Ovary (tissue), 9 donors: Measurements from ENCODE around the gene DEFB119. TPM values are rescaled to one million over a fixed set of nuclear protein-coding genes. Genes with fewer than 3 reads are reported as not detected.

Source experiments
- DNase-seq, 5 donors: peaks; one replicate each; pipeline ENCODE4 v3.0.0-alpha.2; 2019 to 2020
- H3K27ac ChIP-seq, 2 donors: fragments of 200-600 bp; one replicate each; pipeline versions ENCODE4 v1.5.1 to v1.8.0; 2019 to 2022
- H3K27me3 ChIP-seq: fragments of 200-600 bp; one replicate; pipeline ENCODE4 v1.8.0; 2022
- H3K36me3 ChIP-seq: fragments of 200-600 bp; sonication (generic); one replicate; pipeline ENCODE4 v1.5.1; 2019
- H3K4me1 ChIP-seq: one replicate; pipeline ENCODE4 v1.8.1; 2013; ENCODE audit warnings: mild to moderate bottlenecking, moderate library complexity; ENCODE audit not compliant: insufficient read depth
- H3K4me3 ChIP-seq: fragments of 200-600 bp; sonication (generic); one replicate; pipeline ENCODE4 v1.5.1; 2017
- H3K9me3 ChIP-seq, 2 donors: fragments of 200-600 bp in 1 of 2; sonication (generic) in 1 of 2; one replicate each; pipeline versions ENCODE4 v1.5.1 to v1.8.1; 2013 to 2019; ENCODE audit warnings: mild to moderate bottlenecking in 1 of 2, moderate library complexity in 1 of 2
- EP300 ChIP-seq: sonication (generic); formaldehyde crosslinking; IDR thresholded peaks from one replicate; pipeline ENCODE4 v1.6.1; 2017; ENCODE audit warnings: antibody characterized with exemption
- POLR2A ChIP-seq: fragments of 450-650 bp; IDR thresholded peaks from one replicate; pipeline ENCODE4 v1.6.1; 2017; ENCODE audit warnings: antibody characterized with exemption, mild to moderate bottlenecking, moderate library complexity
- WGBS, 3 donors: extraction: QIAGEN DNeasy Blood & Tissue Kit in 1 of 3; methylation state at CpG; one replicate each; pipeline versions ENCODE4 v1.1.5 to v1.1.7; 2013 to 2017; 5-methylcytosine and 5-hydroxymethylcytosine counted together
- intact Hi-C, 4 donors: fragments of 100-400 bp; cut with DNase I; formaldehyde crosslinking; loops; one replicate each; pipeline versions ENCODE4 v1.11.0 to v1.15.1; 2022 to 2023
- polyA plus RNA-seq, 2 donors: library from polyadenylated mRNA; stranded (reverse); fragments of 200-250 nt in 1 of 2; fragments of 350-450 nt in 1 of 2; fragmentation: Illumina TruSeq in 1 of 2; extraction: RNeasy Lipid Tissue Mini Kit (QIAGEN cat#74804) in 1 of 2; gene quantifications; one replicate each; pipeline ENCODE4 v1.2.3, GENCODE V29; 2013 to 2014
- total RNA-seq, 7 donors: library from RNA; depleted of rRNA in 2 of 7; stranded (reverse); fragments of >200 nt in 2 of 7; fragmentation: NEBNext Ultra II Directional in 3 of 7; extraction: Animal tissue kit (Norgen Biotek cat#: 25700) in 3 of 7; gene quantifications; one replicate each; pipeline versions ENCODE4 v1.1.0 to v1.2.4, GENCODE V29; 2016 to 2023
- TF ChIP-seq, protein P1 (sequence below), 3 donors: fragments of 450-650 bp in 2 of 3; fragments of 200-600 bp in 1 of 3; IDR thresholded peaks; one replicate each; pipeline versions ENCODE4 v1.5.1 to v1.8.0; 2016 to 2022; ENCODE audit warnings: antibody characterized with exemption in 3 of 3, mild to moderate bottlenecking in 1 of 3
- donor health status: DM: no; HTN: no; CAD: no; lungs with moderate emphysema.
- donor health status: DM: no; HTN: no; CAD: no.
- donor health status: Bipolar disorder and iron deficiency.
- donor health status: DM: yes; HTN: yes; CAD: no.
- donor health status: DM: no; HTN: no; CAD: no.
- donor health status: DM: yes; HTN: yes; CAD: no.

DEFB119 gene
- total and polyA plus RNA-seq, 9 donors, result not detected

DNA sequence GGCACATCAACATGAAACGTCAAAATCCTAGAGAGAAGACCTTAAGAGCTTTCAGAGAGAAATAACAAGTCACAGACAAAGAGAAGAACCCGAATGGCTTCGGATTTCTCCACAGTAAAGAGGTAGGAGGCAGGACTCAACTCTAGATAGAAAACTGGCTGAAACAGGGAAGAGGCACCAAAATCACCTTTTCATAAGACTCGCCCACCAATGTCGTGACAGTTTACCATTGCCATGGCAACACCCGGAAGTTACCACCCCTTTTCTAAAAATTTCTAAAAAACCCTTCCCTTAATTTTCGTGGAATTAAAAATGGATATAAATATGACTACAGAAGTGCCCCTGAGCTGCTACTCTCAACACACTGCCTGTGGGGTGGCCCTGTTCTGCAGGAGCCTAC is 27.9 kb upstream of the DEFB119 start:
- Histone ChIP-seq H3K27me3 (no peaks in the 10 kb centered on the region), H3K36me3 (no peaks in the 10 kb centered on the region), H3K4me1 (no peaks in the 10 kb centered on the region), H3K27ac (no peak overlapping the region), H3K9me3 (no peaks in the 10 kb centered on the region), H3K4me3 (no peak overlapping the region)
- intact Hi-C loops, result no loop called here
- DNase-seq, result no peak
- TF ChIP-seq, protein P1, sequence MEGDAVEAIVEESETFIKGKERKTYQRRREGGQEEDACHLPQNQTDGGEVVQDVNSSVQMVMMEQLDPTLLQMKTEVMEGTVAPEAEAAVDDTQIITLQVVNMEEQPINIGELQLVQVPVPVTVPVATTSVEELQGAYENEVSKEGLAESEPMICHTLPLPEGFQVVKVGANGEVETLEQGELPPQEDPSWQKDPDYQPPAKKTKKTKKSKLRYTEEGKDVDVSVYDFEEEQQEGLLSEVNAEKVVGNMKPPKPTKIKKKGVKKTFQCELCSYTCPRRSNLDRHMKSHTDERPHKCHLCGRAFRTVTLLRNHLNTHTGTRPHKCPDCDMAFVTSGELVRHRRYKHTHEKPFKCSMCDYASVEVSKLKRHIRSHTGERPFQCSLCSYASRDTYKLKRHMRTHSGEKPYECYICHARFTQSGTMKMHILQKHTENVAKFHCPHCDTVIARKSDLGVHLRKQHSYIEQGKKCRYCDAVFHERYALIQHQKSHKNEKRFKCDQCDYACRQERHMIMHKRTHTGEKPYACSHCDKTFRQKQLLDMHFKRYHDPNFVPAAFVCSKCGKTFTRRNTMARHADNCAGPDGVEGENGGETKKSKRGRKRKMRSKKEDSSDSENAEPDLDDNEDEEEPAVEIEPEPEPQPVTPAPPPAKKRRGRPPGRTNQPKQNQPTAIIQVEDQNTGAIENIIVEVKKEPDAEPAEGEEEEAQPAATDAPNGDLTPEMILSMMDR (IDR thresholded peaks at IDR 0.05), result no peak
- no peak for TF ChIP-seq POLR2A
- TF ChIP-seq EP300, result no peak
- 77 to 80% (median 78%) methylated on average over 7 of the region's 7 CpGs for WGBS, 3 donors

DNA sequence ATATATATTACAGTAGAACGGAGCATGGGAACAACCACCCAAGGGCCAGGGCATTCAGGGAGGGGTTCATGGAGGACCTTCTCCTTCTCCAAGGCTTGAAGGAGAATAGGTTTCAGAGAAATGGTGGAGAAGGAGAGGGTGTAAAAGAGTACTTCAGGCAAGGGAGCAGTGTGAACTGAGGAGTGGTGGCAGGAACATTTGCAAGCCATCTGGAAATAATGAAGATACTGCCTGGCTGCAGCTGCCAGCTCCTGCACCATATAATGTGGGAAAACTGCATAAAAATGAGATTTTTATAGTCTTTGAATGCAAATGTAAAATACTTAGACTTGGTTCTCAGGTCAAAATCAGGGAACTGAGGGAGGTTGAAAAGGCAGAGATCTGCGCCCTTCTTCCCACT is 25.3 kb upstream of the DEFB119 start:
- Histone ChIP-seq H3K9me3 (no peaks in the 10 kb centered on the region), H3K27ac (no peak overlapping the region), H3K27me3 (no peaks in the 10 kb centered on the region), H3K4me3 (no peak overlapping the region), H3K4me1 (no peaks in the 10 kb centered on the region), H3K36me3 (no peaks in the 10 kb centered on the region)
- DNase-seq, result no peak
- 80 to 94% (median 88%) methylated on average over 2 of the region's 2 CpGs for WGBS, 3 donors
- no peak for TF ChIP-seq POLR2A
- TF ChIP-seq, protein P1 (IDR thresholded peaks at IDR 0.05), result no peak
- TF ChIP-seq EP300, result no peak
- intact Hi-C loops, result no loop called here

DNA sequence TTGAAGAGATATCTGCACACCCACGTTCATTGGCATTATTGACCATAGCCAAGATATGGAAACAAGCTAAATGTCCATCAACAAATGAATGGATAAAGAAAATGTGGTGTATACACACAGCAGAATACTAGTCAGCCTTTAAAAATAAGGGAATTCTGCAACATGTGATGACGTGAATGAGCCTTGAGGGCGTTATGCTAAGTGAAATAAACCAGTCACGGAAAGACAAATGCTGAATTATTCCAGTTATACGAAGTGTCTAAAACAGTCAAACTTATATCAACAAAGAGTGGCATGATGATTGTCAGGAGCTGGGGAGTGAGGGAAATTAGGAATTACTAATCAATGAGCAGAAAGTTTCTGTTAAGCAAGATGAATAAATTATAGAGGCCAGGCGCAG is 24.0 kb upstream of the DEFB119 start:
- no peak for DNase-seq
- intact Hi-C loops, result no loop called here
- Histone ChIP-seq H3K4me3 (no peak overlapping the region), H3K27me3 (no peaks in the 10 kb centered on the region), H3K4me1 (no peaks in the 10 kb centered on the region), H3K9me3 (no peaks in the 10 kb centered on the region), H3K36me3 (no peaks in the 10 kb centered on the region), H3K27ac (no peak overlapping the region)
- WGBS, 3 donors, result 63 to 73% (median 68%) methylated on average over 6 of the region's 6 CpGs
- TF ChIP-seq EP300 (no peak), POLR2A (no peak)
- TF ChIP-seq, protein P1 (IDR thresholded peaks at IDR 0.05), result no peak

DNA sequence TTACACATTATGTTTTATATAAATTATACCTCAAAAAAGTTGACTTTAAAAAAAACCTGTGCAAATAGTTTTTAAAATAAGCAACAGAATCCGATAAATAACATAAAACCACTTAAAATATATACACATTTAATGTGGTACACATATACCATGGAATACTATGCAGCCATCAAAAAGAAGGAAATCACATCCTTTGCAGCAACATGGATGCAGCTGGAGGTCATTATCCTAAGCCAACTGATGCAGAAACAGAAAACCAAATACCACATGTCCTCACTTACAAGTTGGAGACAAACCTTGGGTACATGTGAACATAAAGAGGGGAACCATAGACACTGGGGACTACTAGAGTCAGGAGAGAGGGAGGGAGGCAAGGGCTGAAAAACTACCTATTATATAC is 19.6 kb upstream of the DEFB119 start:
- Histone ChIP-seq H3K9me3 (no peaks in the 10 kb centered on the region), H3K27me3 (no peaks in the 10 kb centered on the region), H3K4me1 (no peaks in the 10 kb centered on the region), H3K27ac (no peak overlapping the region), H3K4me3 (no peak overlapping the region), H3K36me3 (no peaks in the 10 kb centered on the region)
- 32 to 46% (median 35%) methylated on average over 1 of the region's 1 CpG for WGBS, 3 donors
- TF ChIP-seq, protein P1 (IDR thresholded peaks at IDR 0.05), result no peak
- TF ChIP-seq POLR2A (no peak), EP300 (no peak)
- intact Hi-C loops, result no loop called here
- no peak for DNase-seq

DNA sequence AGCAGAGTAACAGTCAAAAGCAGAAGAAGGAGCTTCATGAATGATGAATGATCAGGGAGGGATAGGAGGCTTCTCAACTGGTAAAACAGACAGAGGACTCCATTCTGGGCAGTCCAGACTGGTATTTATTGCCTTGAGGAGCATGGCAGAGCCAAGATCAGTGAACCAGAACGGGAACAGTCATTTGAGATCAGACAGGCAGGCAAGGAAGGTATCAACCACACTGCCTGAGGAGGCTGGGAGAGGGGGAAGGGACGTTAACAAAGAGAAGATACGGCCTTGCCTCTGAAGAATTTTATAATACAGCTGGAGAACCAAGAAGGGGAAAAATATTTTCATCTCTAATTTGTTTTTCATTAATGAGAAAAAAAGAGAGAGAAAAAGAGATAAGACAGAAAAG is 15.7 kb upstream of the DEFB119 start, which contains the start of gene DEFB121:
Gene DEFB121, minus strand, starts transcription at position 101 of the 400 bp plus-strand sequence. Its CDS starts 63 bp downstream, at position 38.
- no peak for DNase-seq
- Histone ChIP-seq H3K27ac (no peak within 1 kb of the TSS), H3K36me3 (no peaks in the 10 kb centered on the region), H3K4me3 (no peak within 1 kb of the TSS), H3K9me3 (no peaks in the 10 kb centered on the region), H3K4me1 (no peaks in the 10 kb centered on the region), H3K27me3 (no peaks in the 10 kb centered on the region)
- TF ChIP-seq, protein P1 (IDR thresholded peaks at IDR 0.05), result no peak
- TF ChIP-seq EP300 (no peak), POLR2A (no peak)
- 33 to 43% (median 33%) methylated on average over 3 of the region's 3 CpGs for WGBS, 3 donors
- intact Hi-C loops, result no loop called here
